ENCODE measurements around the gene KCND2. TPM values are rescaled to one million over a fixed set of nuclear protein-coding genes. Genes with fewer than 3 reads are reported as not detected.
A peak's percentile ranks its signal among the peaks of the same experiment; 100 is the strongest.

Gene KCND2
- total RNA-seq, 1 experiment from 2014 or later = not detected

DNA sequence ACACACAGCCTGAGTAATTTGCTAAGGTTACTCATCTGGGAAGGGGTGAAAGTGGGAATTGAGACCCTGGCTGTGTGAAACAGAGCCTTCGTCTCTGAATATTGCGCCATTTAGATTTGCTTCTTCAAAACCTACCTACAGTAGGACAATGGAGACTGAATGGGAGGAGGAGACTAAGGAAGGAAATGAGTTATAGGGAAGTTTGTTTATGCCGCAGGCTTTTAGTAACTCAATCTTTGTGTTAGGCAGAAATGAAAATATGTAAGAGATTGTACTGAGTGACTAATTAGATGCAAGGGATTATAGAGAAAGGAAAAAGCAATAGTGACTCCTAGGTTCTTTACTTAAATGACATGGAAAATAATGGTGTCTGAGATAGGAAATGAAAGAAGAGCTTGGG lies 80.2 kb downstream of the KCND2 start:
- Histone ChIP-seq H3K36me3 (no peaks in the 10 kb centered on the region), H3K27ac (no peak overlapping the region), H3K27me3 (no peaks in the 10 kb centered on the region; the same call in 1 of the 2 replicates), H3K9me3 (replicated peaks) (no peaks in the 10 kb centered on the region), H3K4me1 (no peaks in the 10 kb centered on the region; the same call in 1 of the 2 replicates), H3K4me3 (no peak overlapping the region)
- no peak for DNase-seq

- Histone ChIP-seq H3K27ac (no peak overlapping the region), H3K9me3 (replicated peaks) (no peaks in the 10 kb centered on the region), H3K36me3 (no peaks in the 10 kb centered on the region), H3K27me3 (0 out of 2 replicates have a peak, but pooled peaks cover 9% of the 10 kb centered on the region), H3K4me1 (no peaks in the 10 kb centered on the region), H3K4me3 (no peak overlapping the region)
- no peak for DNase-seq
Measured at GRCh38 chr7:120360918-120361317, 87.9 kb downstream of the KCND2 start.

DNA sequence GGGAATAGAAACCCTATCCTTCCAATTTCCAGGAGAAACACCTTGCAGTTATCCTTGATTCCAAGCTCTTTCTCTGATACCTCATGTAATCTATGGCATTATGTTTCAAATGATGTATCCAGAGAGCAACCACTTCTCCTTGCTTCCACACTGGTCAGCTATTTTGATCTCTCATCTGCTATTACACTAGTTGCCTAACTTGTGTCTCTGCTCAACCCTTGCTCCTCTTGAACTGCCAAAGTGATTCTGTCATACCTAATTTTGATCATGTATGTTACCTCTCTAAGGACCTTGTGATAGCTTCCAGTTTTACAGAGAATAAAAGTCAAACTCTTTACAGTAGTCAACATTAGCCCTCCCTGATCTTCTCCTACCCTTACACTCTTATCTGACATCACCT lies 90.4 kb downstream of the KCND2 start:
- Histone ChIP-seq H3K9me3 (replicated peaks) (no peaks in the 10 kb centered on the region), H3K4me3 (no peak overlapping the region), H3K27me3 (peaks cover 19% of the 10 kb centered on the region; the same call in 1 of the 2 replicates), H3K4me1 (no peaks in the 10 kb centered on the region), H3K36me3 (no peaks in the 10 kb centered on the region), H3K27ac (no peak overlapping the region)
- no peak for DNase-seq

GRCh38 chr7:120370954-120371353 lies 98.0 kb downstream of the KCND2 start:
- Histone ChIP-seq H3K9me3 (replicated peaks) (no peaks in the 10 kb centered on the region), H3K27ac (no peak overlapping the region), H3K27me3 (peaks cover 10% of the 10 kb centered on the region; the same call in 1 of the 2 replicates), H3K4me3 (no peak overlapping the region), H3K36me3 (no peaks in the 10 kb centered on the region), H3K4me1 (no peaks in the 10 kb centered on the region)
- DNase-seq = peak in 1 of 2 experiments; percentile 29

GRCh38 chr7:120373174-120373573 lies 100.2 kb downstream of the KCND2 start:
- peaks cover under 1% of the 10 kb centered on the region; the same call in 1 of the 2 replicates for H3K27me3 ChIP-seq
- no peaks in the 10 kb centered on the region for H3K4me1 ChIP-seq
- no peak overlapping the region for H3K27ac ChIP-seq
- no peak overlapping the region for H3K4me3 ChIP-seq
- DNase-seq = no peak
- no peaks in the 10 kb centered on the region for H3K9me3 ChIP-seq (replicated peaks)
- no peaks in the 10 kb centered on the region for H3K36me3 ChIP-seq

DNA sequence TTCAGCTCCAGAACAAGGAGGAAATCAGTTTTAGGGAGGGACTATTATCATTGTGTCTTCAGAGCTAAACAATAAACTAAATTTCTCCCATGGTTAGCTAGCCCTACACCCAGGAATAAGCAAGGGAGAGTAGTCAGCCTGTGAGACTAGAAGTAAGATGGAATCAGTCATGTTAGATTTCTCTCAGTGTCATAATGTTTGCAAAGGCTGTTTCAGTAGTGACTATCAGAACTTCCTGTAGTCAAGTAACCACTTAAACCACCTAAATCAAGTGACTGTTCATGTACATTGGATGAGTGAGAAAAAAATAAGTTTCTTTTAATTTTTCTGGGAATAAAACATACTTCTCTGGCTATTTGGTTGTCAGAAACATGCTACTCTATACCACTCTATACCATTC lies 121.6 kb downstream of the KCND2 start:
- Histone ChIP-seq H3K4me1 (no peaks in the 10 kb centered on the region), H3K4me3 (no peak overlapping the region)

DNA sequence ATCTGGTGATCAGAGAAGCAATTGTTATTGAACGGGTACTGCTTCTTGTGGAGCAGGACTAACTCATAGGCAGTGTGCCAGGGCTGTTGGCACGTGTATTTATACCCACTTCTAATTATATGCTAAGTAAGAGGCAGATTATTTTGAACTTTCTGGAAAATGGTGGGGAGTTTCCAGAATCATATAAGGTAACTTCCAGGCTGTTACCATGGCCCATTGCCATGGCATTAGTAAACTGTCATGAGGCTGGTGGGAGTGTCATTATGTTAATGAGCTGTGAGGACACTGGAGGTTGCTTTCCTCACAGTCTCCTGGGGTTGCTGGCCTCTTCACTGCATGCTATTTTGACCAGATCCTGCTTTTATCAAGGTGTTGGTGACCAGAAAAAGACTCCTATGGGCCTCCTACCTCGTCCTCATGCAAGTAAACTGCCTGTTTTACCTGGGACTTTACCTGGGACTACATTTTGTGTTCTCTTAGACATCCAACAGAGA lies 122.6 kb downstream of the KCND2 start:
- no peaks in the 10 kb centered on the region for H3K27me3 ChIP-seq

More for the DNA sequence above, 121.6 kb downstream of the KCND2 start:
- DNase-seq = no peak
- Histone ChIP-seq H3K36me3 (no peaks in the 10 kb centered on the region), H3K9me3 (replicated peaks) (no peaks in the 10 kb centered on the region), H3K27me3 (no peaks in the 10 kb centered on the region), H3K27ac (no peak overlapping the region)

GRCh38 chr7:120398284-120399000 lies 125.5 kb downstream of the KCND2 start:
- no peak for DNase-seq
- Histone ChIP-seq H3K4me3 (no peak overlapping the region), H3K36me3 (no peaks in the 10 kb centered on the region), H3K9me3 (replicated peaks) (no peaks in the 10 kb centered on the region), H3K4me1 (no peaks in the 10 kb centered on the region), H3K27me3 (no peaks in the 10 kb centered on the region), H3K27ac (no peak overlapping the region)

More for the DNA sequence above, 122.6 kb downstream of the KCND2 start:
- DNase-seq = no peak
- H3K9me3 ChIP-seq (replicated peaks) = no peaks in the 10 kb centered on the region
- no peaks in the 10 kb centered on the region for H3K4me1 ChIP-seq
- H3K27ac ChIP-seq = no peak overlapping the region
- no peaks in the 10 kb centered on the region for H3K36me3 ChIP-seq
- no peak overlapping the region for H3K4me3 ChIP-seq

GRCh38 chr7:120400806-120401455 lies 128.0 kb downstream of the KCND2 start:
- Histone ChIP-seq H3K27ac (no peak overlapping the region), H3K4me3 (no peak overlapping the region)
- DNase-seq = no peak

DNA sequence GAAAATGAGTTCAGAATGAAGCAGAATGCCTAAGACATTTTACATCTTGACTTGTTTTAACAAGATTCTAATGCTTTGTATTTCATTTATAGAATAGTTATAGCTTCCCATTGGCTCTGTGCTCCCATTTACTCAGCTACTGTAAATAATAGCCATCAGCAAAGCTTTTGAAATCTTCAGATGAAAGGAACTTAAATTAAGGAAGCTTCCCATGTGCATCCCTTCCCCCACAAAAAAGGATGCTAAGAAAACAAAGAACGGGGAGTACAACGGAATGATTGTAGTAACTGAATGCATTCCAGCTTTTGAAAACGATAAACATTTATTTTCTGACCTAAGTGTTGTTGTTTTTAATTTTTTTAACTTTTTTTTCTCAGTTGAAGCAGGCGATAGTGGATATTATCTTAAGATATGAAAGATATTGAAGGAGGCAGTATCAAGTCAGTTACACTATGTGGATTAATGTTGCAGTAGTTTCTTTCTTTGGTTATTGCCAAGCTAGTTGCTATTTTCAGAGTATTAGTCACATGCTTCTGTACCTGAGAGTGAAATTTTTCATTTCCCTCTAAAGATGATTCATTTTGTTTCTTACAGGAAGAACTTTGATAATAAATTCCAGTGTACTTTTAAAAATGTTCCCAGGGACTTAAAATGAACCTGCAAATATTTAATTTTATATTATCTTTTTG lies 129.2 kb downstream of the KCND2 start:
- DNase-seq = no peak

More at GRCh38 chr7:120400806-120401455, 128.0 kb downstream of the KCND2 start:
- Histone ChIP-seq H3K9me3 (replicated peaks) (no peaks in the 10 kb centered on the region), H3K4me1 (no peaks in the 10 kb centered on the region), H3K36me3 (no peaks in the 10 kb centered on the region), H3K27me3 (no peaks in the 10 kb centered on the region)

DNA sequence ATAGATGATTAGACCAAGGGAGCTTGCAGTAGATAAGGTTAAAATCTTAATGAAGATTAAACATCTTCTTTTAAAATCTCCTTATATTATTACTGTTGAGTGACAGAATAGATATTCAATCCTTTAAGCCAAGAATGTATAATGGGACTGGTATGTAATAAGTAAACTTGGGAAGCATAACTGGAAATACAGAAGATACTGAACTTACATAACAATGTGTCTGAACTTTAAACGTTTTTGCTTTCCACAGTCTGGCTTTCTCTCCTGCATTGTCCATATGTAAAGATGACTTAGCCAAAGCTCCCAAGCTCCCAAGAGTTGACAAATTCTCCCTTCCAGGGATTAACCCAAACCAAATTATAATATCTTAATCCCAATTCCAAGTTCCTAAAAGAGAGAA lies 129.8 kb downstream of the KCND2 start:
- Histone ChIP-seq H3K9me3 (replicated peaks) (no peaks in the 10 kb centered on the region), H3K4me1 (no peaks in the 10 kb centered on the region), H3K4me3 (no peak overlapping the region), H3K27ac (no peak overlapping the region), H3K27me3 (no peaks in the 10 kb centered on the region), H3K36me3 (no peaks in the 10 kb centered on the region)
- no peak for DNase-seq

More for the DNA sequence above, 129.2 kb downstream of the KCND2 start:
- H3K36me3 ChIP-seq = no peaks in the 10 kb centered on the region
- H3K9me3 ChIP-seq (replicated peaks) = no peaks in the 10 kb centered on the region
- H3K4me1 ChIP-seq = no peaks in the 10 kb centered on the region
- no peak overlapping the region for H3K27ac ChIP-seq
- no peak overlapping the region for H3K4me3 ChIP-seq
- no peaks in the 10 kb centered on the region for H3K27me3 ChIP-seq

- Histone ChIP-seq H3K9me3 (replicated peaks) (no peaks in the 10 kb centered on the region), H3K27ac (no peak overlapping the region), H3K4me3 (no peak overlapping the region), H3K27me3 (no peaks in the 10 kb centered on the region), H3K4me1 (no peaks in the 10 kb centered on the region), H3K36me3 (no peaks in the 10 kb centered on the region)
- no peak for DNase-seq
Measured at GRCh38 chr7:120404042-120404441, 131.1 kb downstream of the KCND2 start.

DNA sequence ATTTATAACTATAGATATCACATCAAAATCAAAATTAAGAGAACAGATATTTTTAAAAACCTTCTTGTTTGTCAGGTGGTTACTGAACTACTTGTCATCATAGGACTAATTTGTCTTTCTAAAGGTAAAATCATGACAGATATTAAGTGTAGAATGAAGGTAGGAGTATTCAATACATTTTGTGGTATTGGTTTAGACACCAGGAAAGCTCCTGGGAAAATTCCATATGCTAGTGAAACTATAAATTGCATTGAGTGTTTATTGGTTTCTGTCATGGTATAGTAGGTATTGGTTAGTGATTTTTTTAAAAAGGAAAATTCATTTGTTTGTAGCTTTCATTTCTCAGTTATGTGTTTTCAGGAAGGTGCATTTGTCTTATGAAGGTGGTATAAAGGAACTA lies 132.7 kb downstream of the KCND2 start:
- no peaks in the 10 kb centered on the region for H3K36me3 ChIP-seq
- H3K9me3 ChIP-seq (replicated peaks) = no peaks in the 10 kb centered on the region

DNA sequence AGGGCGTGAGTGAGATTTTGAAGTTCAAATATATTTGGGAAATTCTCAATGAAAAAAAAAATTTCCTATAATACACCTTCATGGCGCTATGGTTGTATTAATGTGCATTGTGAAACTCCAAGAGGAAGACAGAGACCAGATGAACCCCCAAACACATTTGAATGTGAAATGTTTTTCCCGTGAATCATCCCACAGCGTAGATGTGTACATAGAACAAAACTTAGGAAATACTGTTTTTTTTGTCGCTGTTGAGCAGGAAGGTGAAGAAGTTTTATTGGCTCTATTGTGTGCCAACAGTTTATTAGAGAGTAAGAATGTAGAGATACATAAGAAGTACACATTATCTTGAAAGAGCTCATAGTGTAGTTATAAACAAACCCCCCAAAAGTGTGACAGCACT lies 134.0 kb downstream of the KCND2 start:
- Histone ChIP-seq H3K27ac (no peak overlapping the region), H3K4me1 (no peaks in the 10 kb centered on the region), H3K27me3 (no peaks in the 10 kb centered on the region), H3K36me3 (no peaks in the 10 kb centered on the region), H3K9me3 (replicated peaks) (no peaks in the 10 kb centered on the region), H3K4me3 (no peak overlapping the region)
- DNase-seq = no peak

More for the DNA sequence above, 132.7 kb downstream of the KCND2 start:
- H3K4me1 ChIP-seq = no peaks in the 10 kb centered on the region
- no peak overlapping the region for H3K27ac ChIP-seq
- no peak overlapping the region for H3K4me3 ChIP-seq
- no peaks in the 10 kb centered on the region for H3K27me3 ChIP-seq
- no peak for DNase-seq

Measured in SJCRH30 (cell line).